Frontal cortex (tissue), 4 donors: ENCODE data around the gene RUFY3. TPM values are rescaled to one million over a fixed set of nuclear protein-coding genes. Genes with fewer than 3 reads are reported as not detected.
A peak's percentile ranks its signal among the peaks of the same experiment; 100 is the strongest.
"Not testable (repeated sequence)": the region's sequence is repeated elsewhere in the genome, so short reads cannot be mapped to it uniquely, and the experiment has no call there.

ENCODE experiments used
- DNase-seq, 2 donors: peaks; one replicate each; pipeline ENCODE4 v3.0.0; 2012; ENCODE audit warnings: low spot score in 2 of 2
- FAIRE-seq: peaks from 2 replicates; lab custom pipeline; 2012; peaks lifted over from hg19 to GRCh38; lab: Jason Lieb, UNC
- total RNA-seq: library from RNA; depleted of rRNA; stranded (reverse); fragments of >200 nt; gene quantifications from one replicate; pipeline ENCODE4 v1.2.3, GENCODE V29; 2014
- donor health status: control.
- donor health status: control.
- donor health status: control.

Gene RUFY3
- total RNA-seq, 1 donor from 2014 or later, result 669 TPM

DNA sequence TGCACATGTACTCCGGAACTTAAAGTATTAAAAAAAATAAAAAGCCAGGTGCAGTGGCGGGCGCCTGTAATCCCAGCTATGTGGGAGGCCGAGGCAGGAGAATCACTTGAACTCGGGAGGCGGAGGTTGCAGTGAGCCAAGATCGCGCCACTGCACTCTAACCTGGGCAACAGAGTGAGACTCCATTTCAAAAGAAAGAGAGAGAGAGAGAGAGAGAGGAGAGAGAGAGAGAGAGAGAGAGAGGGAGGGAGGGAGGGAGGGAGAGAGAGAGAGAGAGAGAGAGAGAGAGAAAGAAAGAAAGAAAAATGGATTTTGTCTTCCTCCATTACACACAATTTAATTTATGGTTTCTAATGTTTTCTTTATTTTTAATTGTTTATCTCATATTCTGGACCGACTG is 11.1 kb downstream of the RUFY3 start:
- DNase-seq, FAIRE-seq: not testable (repeated sequence)

GRCh38 chr4:70734168-70734954 is 12.6 kb downstream of the RUFY3 start:
- FAIRE-seq (no peak), DNase-seq (peak in 1 of 2 donors; percentile 17)

DNA sequence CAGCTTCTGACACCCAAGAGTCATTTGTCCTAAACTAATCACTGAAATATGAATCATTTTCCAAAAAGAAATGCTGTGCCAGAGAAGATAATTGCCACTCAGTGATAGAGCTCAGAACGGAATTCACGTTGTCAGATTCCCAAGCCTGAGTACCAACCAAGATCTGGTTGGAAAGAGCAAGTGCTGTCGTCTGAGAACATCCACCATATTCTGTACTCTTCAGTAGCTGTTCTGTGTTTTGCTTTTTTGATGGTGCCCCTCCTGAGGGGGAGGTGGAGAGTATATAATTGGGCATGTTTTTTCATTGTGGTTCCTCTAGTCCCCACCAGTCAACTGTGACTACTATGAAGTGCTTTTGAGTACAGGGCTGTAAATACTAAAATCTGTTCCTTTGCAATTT is 13.2 kb downstream of the RUFY3 start:
- DNase-seq (no peak), FAIRE-seq (no peak)

GRCh38 chr4:70735915-70736314 is 14.2 kb downstream of the RUFY3 start:
- not testable (repeated sequence) for FAIRE-seq, DNase-seq

DNA sequence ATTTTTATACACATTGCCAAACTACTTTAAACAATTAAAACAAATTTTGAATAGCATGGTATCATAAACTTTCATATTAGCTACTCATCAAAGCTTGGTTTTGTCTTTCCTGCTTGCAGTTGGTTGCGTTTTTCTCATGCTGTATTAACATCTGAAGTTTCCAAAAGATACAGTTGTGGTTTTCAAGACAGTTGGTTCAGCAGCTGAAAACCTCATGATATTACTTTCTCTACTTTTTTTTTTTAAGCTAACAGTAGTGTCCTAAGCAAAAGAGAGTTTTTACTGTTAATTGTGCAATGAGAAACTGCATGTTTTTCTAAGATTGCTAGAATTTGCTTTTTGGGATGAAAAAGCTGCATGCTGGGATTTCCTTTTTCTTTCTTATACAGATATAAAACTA is 15.2 kb downstream of the RUFY3 start:
- FAIRE-seq (no peak), DNase-seq (no peak)

DNA sequence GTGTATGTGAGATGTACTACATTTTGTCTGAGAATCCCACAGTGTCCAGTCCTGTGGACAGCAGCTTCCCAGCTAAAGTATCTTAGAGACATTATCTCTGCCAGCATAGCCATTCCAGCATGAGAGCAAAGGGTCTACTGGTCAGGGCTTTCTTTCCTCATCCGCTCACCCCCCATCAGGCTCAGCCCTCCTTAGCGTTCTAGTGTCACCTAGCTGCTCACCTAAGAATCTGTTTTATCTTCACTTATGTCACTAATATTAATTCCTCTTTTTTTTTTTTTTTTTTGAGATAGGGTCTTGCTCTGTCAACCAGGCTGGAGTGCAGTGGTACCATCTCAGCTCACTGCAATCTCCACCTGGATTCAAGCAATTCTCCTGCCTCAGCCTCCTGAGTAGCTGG is 15.6 kb downstream of the RUFY3 start:
- FAIRE-seq (no peak), DNase-seq (no peak)

DNA sequence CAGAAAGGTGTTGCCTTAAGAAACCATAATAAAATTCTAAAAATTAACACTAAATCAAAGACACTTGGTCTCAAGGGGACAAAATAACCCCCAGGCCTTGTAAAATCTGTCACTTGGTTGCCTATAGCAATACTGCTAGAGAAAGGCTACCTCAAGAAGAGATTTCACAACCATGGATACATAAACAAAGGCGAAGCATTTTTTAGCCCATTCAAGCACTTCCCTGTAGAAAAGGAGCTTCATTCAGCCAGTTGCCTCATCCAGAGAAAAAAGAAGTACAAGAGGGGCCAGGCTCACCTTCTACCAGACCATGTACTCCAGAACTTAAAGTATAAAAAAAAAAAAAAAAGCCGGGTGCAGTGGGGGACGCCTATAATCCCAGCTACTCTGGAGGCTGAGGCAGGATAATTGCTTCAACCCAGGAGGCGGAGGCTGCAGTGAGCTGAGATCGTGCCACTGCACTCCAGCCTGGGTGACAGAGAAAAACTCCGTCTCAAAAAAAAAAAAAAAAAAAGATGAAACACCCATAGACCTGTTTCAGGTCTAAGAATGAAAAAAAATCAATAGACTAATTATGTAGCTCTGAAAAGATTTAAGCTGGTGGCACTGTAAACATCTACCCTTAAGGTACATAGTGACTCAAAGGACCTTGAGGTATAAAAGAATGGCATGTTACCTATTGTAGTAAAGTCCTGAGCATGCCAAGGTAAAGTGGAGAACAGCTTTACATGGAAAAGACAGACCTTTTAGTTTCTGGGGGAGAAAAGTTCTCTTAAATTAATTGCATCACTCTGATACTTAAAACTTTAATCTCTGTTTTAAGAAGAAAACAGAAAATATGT is 18.0 kb downstream of the RUFY3 start:
- FAIRE-seq (no peak), DNase-seq (no peak)

- no peak for DNase-seq
- no peak for FAIRE-seq
Measured at GRCh38 chr4:70741867-70742658, 20.3 kb downstream of the RUFY3 start.

GRCh38 chr4:70743731-70744130 is 22.0 kb downstream of the RUFY3 start:
- no peak for FAIRE-seq
- no peak for DNase-seq

DNA sequence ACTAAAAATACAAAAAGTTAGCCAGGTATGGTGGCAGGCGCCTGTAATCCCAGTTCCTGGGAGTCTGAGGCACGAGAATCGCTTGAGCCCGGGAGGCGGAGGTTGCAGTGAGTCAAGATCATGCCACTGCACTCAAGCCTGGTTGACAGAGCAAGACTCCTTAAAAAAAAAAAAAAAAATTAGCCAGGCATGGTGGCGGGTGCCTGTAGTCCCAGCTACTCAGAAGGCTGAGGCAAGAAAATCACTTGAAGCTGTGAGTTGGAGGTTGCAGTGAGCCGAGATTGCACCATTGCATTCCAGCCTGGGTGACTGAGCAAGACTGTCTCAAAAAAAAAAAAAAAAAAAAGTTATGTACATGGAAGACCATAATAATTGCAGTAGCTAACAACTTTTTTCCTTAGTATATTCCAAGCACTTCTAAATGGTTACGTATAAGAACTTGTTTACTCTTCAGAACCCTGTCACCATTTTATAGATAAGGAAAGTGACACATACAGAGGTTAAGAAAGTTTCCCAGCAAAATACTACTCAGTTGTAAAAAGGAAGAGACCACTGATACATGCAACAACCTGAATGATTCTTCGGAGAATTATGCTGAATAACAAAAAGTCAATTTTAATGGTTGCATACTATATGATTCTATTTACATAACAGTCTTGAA is 24.5 kb downstream of the RUFY3 start:
- FAIRE-seq (no peak), DNase-seq (no peak)

DNA sequence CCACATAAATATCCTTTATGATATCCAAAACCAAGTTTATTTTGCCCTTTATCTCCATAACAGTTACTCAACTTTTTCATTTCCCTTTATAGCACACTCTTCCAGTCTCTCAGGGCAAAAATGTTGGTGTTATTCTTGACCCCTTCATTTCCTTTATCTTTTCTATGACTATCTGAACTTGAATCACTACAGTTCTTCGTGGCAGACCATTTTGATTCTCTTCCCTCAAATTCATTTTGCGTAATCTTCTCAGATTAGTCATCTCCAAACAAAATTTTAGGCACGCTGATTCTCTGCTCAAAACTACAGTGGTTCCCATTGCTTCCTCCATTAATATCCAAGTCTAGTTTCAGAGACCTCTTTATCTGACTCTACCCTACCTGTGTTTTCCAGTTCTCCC is 26.1 kb downstream of the RUFY3 start:
- DNase-seq (no peak), FAIRE-seq (no peak)

DNA sequence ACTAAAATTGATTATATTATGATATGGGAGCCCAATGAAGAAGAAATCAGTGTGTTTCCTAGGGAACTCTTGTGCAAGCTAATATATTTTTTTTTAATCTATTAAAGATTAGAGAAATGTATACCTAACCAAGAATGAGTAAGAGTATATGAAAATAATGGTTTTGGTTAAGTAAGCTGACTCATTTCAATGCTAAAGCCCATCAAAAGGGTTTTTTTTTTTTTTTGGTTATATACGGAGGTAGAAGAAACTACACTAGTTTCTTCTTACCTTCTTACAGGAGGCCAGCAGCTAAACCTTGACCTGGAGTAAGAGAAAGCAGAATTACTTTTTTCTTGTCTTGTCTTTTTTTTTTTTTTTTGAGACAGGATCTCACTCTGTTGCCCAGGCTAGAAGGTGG is 27.5 kb downstream of the RUFY3 start:
- DNase-seq (no peak), FAIRE-seq (no peak)

DNA sequence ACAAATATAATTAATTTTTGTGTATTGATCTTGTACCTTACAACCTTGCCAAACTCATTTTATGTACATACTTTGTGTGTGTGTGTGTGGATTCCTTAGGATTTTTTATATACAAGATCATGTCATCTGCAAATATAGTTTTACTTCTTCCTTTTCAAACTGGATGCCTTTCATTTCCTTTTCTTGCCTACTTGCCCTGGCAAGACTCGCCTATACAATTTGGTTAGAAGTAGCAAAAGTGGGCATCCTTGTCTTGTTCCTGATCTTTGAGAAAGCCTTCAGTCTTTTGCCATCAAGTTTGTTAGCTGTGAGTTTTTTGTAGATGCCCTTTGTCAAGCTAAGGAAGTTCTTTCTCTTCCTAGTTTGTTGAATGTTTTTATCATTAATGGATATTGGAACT is 30.5 kb downstream of the RUFY3 start:
- no peak for FAIRE-seq
- no peak for DNase-seq

DNA sequence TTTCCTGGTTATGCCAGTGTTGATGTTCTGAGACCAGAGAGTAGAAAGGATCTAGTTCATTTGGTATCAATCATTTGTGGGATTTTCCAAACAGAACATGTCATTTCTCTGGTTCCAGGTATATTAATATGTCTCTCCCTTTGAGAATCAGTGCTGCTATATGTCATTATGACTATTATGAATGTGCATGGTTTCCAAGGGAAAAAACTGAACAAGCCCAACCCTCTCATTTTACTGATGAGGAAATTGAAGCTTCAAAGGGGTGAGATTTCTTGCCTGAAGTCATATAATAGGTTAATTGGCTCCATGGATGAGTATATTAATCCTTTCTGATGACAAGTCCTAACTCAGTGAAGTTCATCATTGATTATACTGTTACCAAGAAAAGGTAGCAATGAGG is 31.9 kb downstream of the RUFY3 start:
- FAIRE-seq, result no peak
- no peak for DNase-seq

GRCh38 chr4:70754470-70754869 is 32.7 kb downstream of the RUFY3 start:
- FAIRE-seq (peak; percentile 68), DNase-seq (no peak)

- FAIRE-seq (no peak), DNase-seq (no peak)
Measured at GRCh38 chr4:70754990-70755688, 33.4 kb downstream of the RUFY3 start.

DNA sequence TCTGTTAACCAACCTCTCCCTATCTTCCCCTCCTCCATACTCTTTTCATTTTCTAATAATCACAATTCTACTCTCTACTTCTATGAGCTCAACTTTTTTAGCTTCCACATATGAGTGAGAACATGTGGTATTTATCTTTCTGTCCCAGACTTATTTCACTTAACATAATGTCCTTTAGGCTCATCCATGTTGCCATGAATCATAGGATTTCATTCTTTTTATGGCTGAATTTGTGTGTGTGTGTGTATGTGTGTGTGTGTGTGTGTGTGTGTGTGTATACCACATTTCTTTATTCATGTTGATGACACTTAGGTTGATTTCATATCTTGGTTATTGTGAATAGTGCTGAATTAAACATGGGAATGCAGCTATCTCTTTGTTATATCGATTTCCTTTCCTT is 37.4 kb downstream of the RUFY3 start:
- FAIRE-seq (no peak), DNase-seq (no peak)

GRCh38 chr4:70759627-70760026 is 37.9 kb downstream of the RUFY3 start:
- no peak for FAIRE-seq
- DNase-seq, result no peak

- no peak for FAIRE-seq
Measured at GRCh38 chr4:70760662-70761061, 38.9 kb downstream of the RUFY3 start.

More at GRCh38 chr4:70760662-70761061, 38.9 kb downstream of the RUFY3 start:
- no peak for DNase-seq
